GM12878 (cell line): ENCODE results near the gene DCST1.

ENCODE experiments used
- ASH2L ChIP-seq: fragments of 300-600, 200-600 bp; sonication (generic); IDR thresholded peaks from 2 replicates; pipeline ENCODE4 v1.6.1; 2017; ENCODE audit warnings: low read depth, mild to moderate bottlenecking, borderline replicate concordance
- CEBPB ChIP-seq, 2 experiments: fragments of 150-350 bp in 1 of 2; IDR thresholded peaks; 2 replicates each; pipeline ENCODE4 v1.6.1; 2012 to 2014; ENCODE audit warnings: low read depth in 2 of 2, low read length in 2 of 2, borderline replicate concordance in 1 of 2, inconsistent platforms in 1 of 2
- CHD2 ChIP-seq: IDR thresholded peaks from 2 replicates; pipeline ENCODE4 v1.6.1; 2011; ENCODE audit warnings: low read depth, low read length, improper control_type of control experiment, borderline replicate concordance
- GABPA ChIP-seq: IDR thresholded peaks from 2 replicates; pipeline ENCODE4 v1.6.1; 2014; ENCODE audit warnings: antibody characterized with exemption, low read depth, mild to moderate bottlenecking, inconsistent platforms
- MYC ChIP-seq: IDR thresholded peaks from 2 replicates; pipeline ENCODE4 v1.6.1; 2011; ENCODE audit warnings: mild to moderate bottlenecking, low read length, moderate library complexity, inconsistent platforms; ENCODE audit not compliant: insufficient read depth, insufficient replicate concordance, insufficient read length, severe bottlenecking
- NR2C2 ChIP-seq: IDR thresholded peaks from 2 replicates; pipeline ENCODE4 v1.6.1; 2011; ENCODE audit warnings: borderline replicate concordance, low read depth; ENCODE audit not compliant: control insufficient read depth, insufficient read length
- POLR2A ChIP-seq: IDR thresholded peaks from 2 replicates; pipeline ENCODE4 v1.6.1; 2011; ENCODE audit warnings: low read depth, mild to moderate bottlenecking, low read length
- RB1 ChIP-seq: fragments of 450-650 bp; formaldehyde crosslinking; IDR thresholded peaks from 2 replicates; pipeline ENCODE4 v1.6.1; 2017; ENCODE audit warnings: mild to moderate bottlenecking, borderline replicate concordance
- RCOR1 ChIP-seq: conservative IDR thresholded peaks from 2 replicates; pipeline ENCODE4 v1.6.1; 2012; ENCODE audit warnings: low read depth, low read length, improper control_type of control experiment
- RFX5 ChIP-seq: IDR thresholded peaks from 2 replicates; pipeline ENCODE4 v1.6.1; 2011; ENCODE audit warnings: low read depth, low read length, improper control_type of control experiment
- SPI1 ChIP-seq: IDR thresholded peaks from 2 replicates; pipeline ENCODE4 v1.6.1; 2011; ENCODE audit warnings: low read depth, mild to moderate bottlenecking, low read length, moderate library complexity, borderline replicate concordance; ENCODE audit not compliant: insufficient read depth
- TCF12 ChIP-seq: IDR thresholded peaks from 2 replicates; pipeline ENCODE4 v1.6.1; 2011; ENCODE audit warnings: low read depth, mild to moderate bottlenecking, low read length
- TF ChIP-seq, protein P1 (sequence below): fragments of 450-650 bp; IDR thresholded peaks from 2 replicates; pipeline ENCODE4 v1.6.1; 2017; ENCODE audit warnings: mild to moderate bottlenecking
- TF ChIP-seq, protein P2 (sequence below), 3 experiments: IDR thresholded peaks in 2 of 3; conservative IDR thresholded peaks in 1 of 3; 2 replicates each; pipeline ENCODE4 v1.5.1; 2011; ENCODE audit warnings: low read depth in 3 of 3, low read length in 3 of 3, mild to moderate bottlenecking in 3 of 3, control low read depth in 2 of 3, moderate library complexity in 2 of 3, inconsistent platforms in 1 of 3, mixed read lengths in 1 of 3; ENCODE audit not compliant: control insufficient read depth in 2 of 3, insufficient read depth in 1 of 3; ENCODE audit errors: extremely low read depth in 1 of 3

GRCh38 chr1:155092131-155092530 is 58.5 kb downstream of the DCST1 start:
- TF ChIP-seq CEBPB (IDR thresholded peaks at IDR 0.05; ENCODE audit: borderline replicate concordance in 1 of 2, low read depth in 2 of 2, low read length in 2 of 2) (no peak), CHD2 (no peak), RFX5 (no peak), ASH2L (no peak), RCOR1 (no peak), GABPA (no peak), MYC (no peak), TCF12 (no peak), SPI1 (no peak), RB1 (no peak), NR2C2 (no peak), POLR2A (no peak)
- TF ChIP-seq, protein P1, sequence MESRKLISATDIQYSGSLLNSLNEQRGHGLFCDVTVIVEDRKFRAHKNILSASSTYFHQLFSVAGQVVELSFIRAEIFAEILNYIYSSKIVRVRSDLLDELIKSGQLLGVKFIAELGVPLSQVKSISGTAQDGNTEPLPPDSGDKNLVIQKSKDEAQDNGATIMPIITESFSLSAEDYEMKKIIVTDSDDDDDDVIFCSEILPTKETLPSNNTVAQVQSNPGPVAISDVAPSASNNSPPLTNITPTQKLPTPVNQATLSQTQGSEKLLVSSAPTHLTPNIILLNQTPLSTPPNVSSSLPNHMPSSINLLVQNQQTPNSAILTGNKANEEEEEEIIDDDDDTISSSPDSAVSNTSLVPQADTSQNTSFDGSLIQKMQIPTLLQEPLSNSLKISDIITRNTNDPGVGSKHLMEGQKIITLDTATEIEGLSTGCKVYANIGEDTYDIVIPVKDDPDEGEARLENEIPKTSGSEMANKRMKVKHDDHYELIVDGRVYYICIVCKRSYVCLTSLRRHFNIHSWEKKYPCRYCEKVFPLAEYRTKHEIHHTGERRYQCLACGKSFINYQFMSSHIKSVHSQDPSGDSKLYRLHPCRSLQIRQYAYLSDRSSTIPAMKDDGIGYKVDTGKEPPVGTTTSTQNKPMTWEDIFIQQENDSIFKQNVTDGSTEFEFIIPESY, result no peak
- TF ChIP-seq, protein P2, sequence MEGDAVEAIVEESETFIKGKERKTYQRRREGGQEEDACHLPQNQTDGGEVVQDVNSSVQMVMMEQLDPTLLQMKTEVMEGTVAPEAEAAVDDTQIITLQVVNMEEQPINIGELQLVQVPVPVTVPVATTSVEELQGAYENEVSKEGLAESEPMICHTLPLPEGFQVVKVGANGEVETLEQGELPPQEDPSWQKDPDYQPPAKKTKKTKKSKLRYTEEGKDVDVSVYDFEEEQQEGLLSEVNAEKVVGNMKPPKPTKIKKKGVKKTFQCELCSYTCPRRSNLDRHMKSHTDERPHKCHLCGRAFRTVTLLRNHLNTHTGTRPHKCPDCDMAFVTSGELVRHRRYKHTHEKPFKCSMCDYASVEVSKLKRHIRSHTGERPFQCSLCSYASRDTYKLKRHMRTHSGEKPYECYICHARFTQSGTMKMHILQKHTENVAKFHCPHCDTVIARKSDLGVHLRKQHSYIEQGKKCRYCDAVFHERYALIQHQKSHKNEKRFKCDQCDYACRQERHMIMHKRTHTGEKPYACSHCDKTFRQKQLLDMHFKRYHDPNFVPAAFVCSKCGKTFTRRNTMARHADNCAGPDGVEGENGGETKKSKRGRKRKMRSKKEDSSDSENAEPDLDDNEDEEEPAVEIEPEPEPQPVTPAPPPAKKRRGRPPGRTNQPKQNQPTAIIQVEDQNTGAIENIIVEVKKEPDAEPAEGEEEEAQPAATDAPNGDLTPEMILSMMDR (IDR thresholded peaks at IDR 0.05 in 2 of 3, conservative IDR thresholded peaks at IDR 0.05 in 1 of 3; ENCODE audit: control insufficient read depth in 2 of 3, extremely low read depth in 1 of 3, insufficient read depth in 1 of 3, low read depth in 3 of 3, low read length in 3 of 3), result no peak
